ENCODE measurements around the gene GPR135.

DNA sequence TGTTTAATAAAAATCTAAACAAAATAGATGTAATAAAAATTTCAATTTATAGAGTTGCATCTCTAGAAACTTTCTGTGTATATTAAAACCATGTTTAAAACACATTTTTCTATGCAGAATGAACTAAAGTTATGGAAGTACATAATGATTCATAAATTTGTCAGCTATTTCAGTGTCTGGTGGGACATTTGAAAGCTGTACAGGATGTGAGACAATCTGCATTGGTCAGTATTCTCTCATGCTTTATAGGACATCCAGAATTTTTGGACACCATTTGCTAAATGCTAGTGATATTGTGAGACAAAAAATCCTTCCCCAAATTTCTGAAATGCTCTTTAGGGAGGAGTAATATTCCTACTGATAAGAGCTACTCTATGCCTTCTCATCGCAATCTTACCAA is 13.3 kb downstream of the GPR135 start:
- TF ChIP-seq POLR2A (IDR thresholded peaks at IDR 0.05; ENCODE audit: low read depth, low read length) (no peak), ZNF384 (IDR thresholded peaks at IDR 0.05; ENCODE audit: borderline replicate concordance, low read depth, low read length) (no peak)

Data from GM12878 (cell line).